HCT116 (cell line): Measurements from ENCODE around the gene DNM3. TPM values are rescaled to one million over a fixed set of nuclear protein-coding genes. Genes with fewer than 3 reads are reported as not detected.

Experiments
- ATAC-seq: fragments of 200-7000 bp; cut with Tn5 transposase; 2 replicates; pipeline ENCODE4 v1.9.1; 2020; ENCODE audit warnings: mild to moderate bottlenecking, moderate library complexity
- BruUV-seq: library from RNA; stranded (reverse); fragments of 400-500 nt; replicated peaks from 2 replicates; lab custom pipeline; 2021; lab: Mats Ljungman, UMichigan
- CTCF ChIA-PET: fragments of 300-600 bp; sonication (Branson Sonifier 250); formaldehyde crosslinking; loops from one replicate; lab custom pipeline; 2021; ENCODE audit warnings: antibody characterized with exemption; lab: Charles Lee
- POLR2A ChIA-PET: fragments of 300-600, 350-600 bp; sonication (Branson Sonifier 250); formaldehyde crosslinking; loops from one replicate; lab custom pipeline; 2021; ENCODE audit warnings: antibody characterized with exemption; lab: Charles Lee
- RAD21 ChIA-PET, 2 experiments: fragments of 300-600 bp; sonication (Branson Sonifier 250); formaldehyde crosslinking; loops; one replicate each; lab custom pipeline; 2023; ENCODE audit warnings: low total read pairs in 2 of 2; ENCODE audit not compliant: uncharacterized antibody in 2 of 2, unreplicated experiment in 2 of 2, low non-redundant PET in 1 of 2; lab: Charles Lee
- DNase-seq: peaks from one replicate; pipeline ENCODE4 v3.0.0-alpha.2; 2010; ENCODE audit warnings: low read depth, low spot score
- H2AFZ ChIP-seq: fragments of 200-600 bp; shearing (Covaris generic), sonication (generic); 2 replicates; pipeline ENCODE4 v1.6.1; 2017; ENCODE audit warnings: low read depth, mixed run types, mixed read lengths, antibody characterized with exemption, low read length; ENCODE audit not compliant: poor library complexity, severe bottlenecking
- H3K27ac ChIP-seq: 2 replicates; pipeline ENCODE4 v1.5.1; 2012; ENCODE audit warnings: low read depth, low read length
- H3K27me3 ChIP-seq: fragments of 200-600 bp; sonication (generic); 2 replicates; pipeline ENCODE4 v1.6.1; 2016; ENCODE audit warnings: mixed run types, low read length, mixed read lengths; ENCODE audit not compliant: insufficient read depth
- H3K36me3 ChIP-seq, 2 experiments: fragments of 200-500 bp in 1 of 2; fragments of 200-600 bp in 1 of 2; sonication (Bioruptor generic) in 1 of 2; sonication (generic) in 1 of 2; 2 replicates each; pipeline versions ENCODE4 v1.5.1 to v1.6.1; 2014 to 2016; ENCODE audit warnings: low read length in 2 of 2, inconsistent platforms in 1 of 2, mixed read lengths in 1 of 2, mixed run types in 1 of 2; ENCODE audit not compliant: insufficient read depth in 2 of 2, control insufficient read depth in 1 of 2
- H3K4me1 ChIP-seq, 2 experiments: fragments of 200-600 bp in 1 of 2; sonication (generic) in 1 of 2; 2 replicates each; pipeline versions ENCODE4 v1.5.1 to v1.6.1; 2012 to 2017; ENCODE audit warnings: low read length in 2 of 2, inconsistent platforms in 1 of 2, mild to moderate bottlenecking in 1 of 2, mixed read lengths in 1 of 2, mixed run types in 1 of 2, moderate library complexity in 1 of 2; ENCODE audit not compliant: insufficient read depth in 2 of 2, control insufficient read depth in 1 of 2
- H3K4me2 ChIP-seq: fragments of 200-600 bp; sonication (generic); 2 replicates; pipeline ENCODE4 v1.6.1; 2017; ENCODE audit warnings: mixed run types, low read length, mixed read lengths
- H3K4me3 ChIP-seq, 2 experiments: fragments of 200-600 bp in 1 of 2; sonication (generic) in 1 of 2; replicated peaks in 1 of 2; 2 replicates each; pipeline ENCODE4 v1.5.1; 2011 to 2016; ENCODE audit warnings: low read length in 2 of 2, control low read depth in 1 of 2, low read depth in 1 of 2, mild to moderate bottlenecking in 1 of 2, mixed read lengths in 1 of 2, mixed run types in 1 of 2
- H3K79me2 ChIP-seq: fragments of 200-600 bp; sonication (generic); 2 replicates; pipeline ENCODE4 v1.6.1; 2017; ENCODE audit warnings: mild to moderate bottlenecking, mixed run types, low read length, moderate library complexity, mixed read lengths; ENCODE audit not compliant: insufficient read depth
- H3K9ac ChIP-seq: fragments of 200-600 bp; sonication (generic); 2 replicates; pipeline ENCODE4 v1.6.1; 2016; ENCODE audit warnings: low read length, mixed read lengths
- H3K9me2 ChIP-seq: fragments of 200-600 bp; sonication (generic), shearing (Covaris generic); 2 replicates; pipeline ENCODE4 v1.6.1; 2017; ENCODE audit warnings: mixed run types, mild to moderate bottlenecking, moderate library complexity; ENCODE audit not compliant: insufficient read depth
- H3K9me3 ChIP-seq, 2 experiments: fragments of 200-500 bp in 1 of 2; fragments of 200-600 bp in 1 of 2; sonication (Bioruptor generic) in 1 of 2; sonication (generic) in 1 of 2; 2 replicates each; pipeline ENCODE4 v1.6.1; 2014 to 2017; ENCODE audit warnings: low read length in 2 of 2, mixed read lengths in 2 of 2, inconsistent platforms in 1 of 2, low read depth in 1 of 2, mild to moderate bottlenecking in 1 of 2, mixed run types in 1 of 2, moderate library complexity in 1 of 2; ENCODE audit not compliant: control insufficient read depth in 1 of 2, insufficient read depth in 1 of 2
- H4K20me1 ChIP-seq: fragments of 200-600 bp; sonication (generic), shearing (Covaris generic); 2 replicates; pipeline ENCODE4 v1.6.1; 2017; ENCODE audit warnings: mixed run types, mild to moderate bottlenecking, moderate library complexity; ENCODE audit not compliant: insufficient read depth
- CEBPB ChIP-seq: IDR thresholded peaks from 2 replicates; pipeline ENCODE4 v1.6.1; 2012; ENCODE audit warnings: low read depth
- CTCF ChIP-seq, 3 experiments: fragments of 200-600 bp in 1 of 3; sonication (generic) in 1 of 3; IDR thresholded peaks in 2 of 3; conservative IDR thresholded peaks in 1 of 3; 2 replicates each; pipeline ENCODE4 v1.5.1; 2012 to 2017; ENCODE audit warnings: low read depth in 2 of 3, low read length in 2 of 3, antibody characterized with exemption in 1 of 3, borderline replicate concordance in 1 of 3, control low read depth in 1 of 3, mild to moderate bottlenecking in 1 of 3, mixed read lengths in 1 of 3, mixed run types in 1 of 3, moderate library complexity in 1 of 3; ENCODE audit not compliant: insufficient read depth in 1 of 3
- EGR1 ChIP-seq: IDR thresholded peaks from 2 replicates; pipeline ENCODE4 v1.6.1; 2012; ENCODE audit warnings: low read depth
- ELF1 ChIP-seq: IDR thresholded peaks from 2 replicates; pipeline ENCODE4 v1.6.1; 2012; ENCODE audit warnings: low read depth, borderline replicate concordance
- MAX ChIP-seq: IDR thresholded peaks from 2 replicates; pipeline ENCODE4 v1.6.1; 2012
- POLR2A ChIP-seq: IDR thresholded peaks from 2 replicates; pipeline ENCODE4 v1.7.0; 2011; ENCODE audit warnings: borderline replicate concordance; ENCODE audit not compliant: insufficient read depth, insufficient read length; ENCODE audit errors: extremely low read depth
- POLR2AphosphoS5 ChIP-seq: IDR thresholded peaks from 2 replicates; pipeline ENCODE4 v1.6.1; 2011; ENCODE audit warnings: mild to moderate bottlenecking, low read depth, low read length, moderate library complexity
- SRF ChIP-seq: IDR thresholded peaks from 2 replicates; pipeline ENCODE4 v1.6.1; 2012; ENCODE audit warnings: low read depth
- YY1 ChIP-seq: IDR thresholded peaks from 2 replicates; pipeline ENCODE4 v1.6.1; 2011; ENCODE audit warnings: low read length, low read depth, moderate library complexity, mild to moderate bottlenecking; ENCODE audit not compliant: insufficient replicate concordance; ENCODE audit errors: extremely low read depth
- ZNF274 ChIP-seq: fragments of 200-500 bp; sonication (Bioruptor generic); IDR thresholded peaks from 2 replicates; pipeline ENCODE4 v1.6.1; 2014; ENCODE audit warnings: mild to moderate bottlenecking, low read depth, low read length, inconsistent platforms
- intact Hi-C: fragments of 100-400 bp; cut with micrococcal nuclease; formaldehyde crosslinking; loops from 2 replicates; pipeline ENCODE4 v1.10.0; 2022
- total RNA-seq: library from RNA; stranded (reverse); gene quantifications from one replicate; pipeline ENCODE4 v1.2.1, GENCODE V29; 2021; ENCODE audit not compliant: unreplicated experiment

The DNM3 gene
- total RNA-seq, 1 experiment from 2014 or later, result 3.1 TPM

GRCh38 chr1:172215006-172215405, 373.7 kb downstream of the DNM3 start (continued):
- no peak for TF ChIP-seq YY1

- Histone ChIP-seq H3K4me3 (no peak overlapping the region), H3K27me3 (no peaks in the 10 kb centered on the region), H3K36me3 (no peaks in the 10 kb centered on the region)
- TF ChIP-seq ELF1 (no peak), POLR2AphosphoS5 (no peak), CTCF (IDR thresholded peaks at IDR 0.05 in 2 of 3, conservative IDR thresholded peaks at IDR 0.05 in 1 of 3; ENCODE audit: borderline replicate concordance in 1 of 3, insufficient read depth in 1 of 3, low read depth in 2 of 3, low read length in 2 of 3) (no peak), POLR2A (no peak), MAX (no peak), CEBPB (no peak), EGR1 (no peak), ZNF274 (no peak), SRF (no peak)
- TF ChIP-seq, all 23 proteins: peak for 0
- H2AFZ ChIP-seq, result no peak overlapping the region
- ChIA-PET CTCF (no interaction called here), RAD21 (no interaction called here), POLR2A (no interaction called here)
- no peak overlapping the region for H3K4me2 ChIP-seq
- no peaks in the 10 kb centered on the region for H3K79me2 ChIP-seq
- H3K27ac ChIP-seq, result no peak overlapping the region
- no TSS peak for BruUV-seq
- DNase-seq (no peak), ATAC-seq (no peak)
- intact Hi-C loops, result no loop called here
- H3K9me3 ChIP-seq, result no peaks in the 10 kb centered on the region
- H3K4me1 ChIP-seq, result no peaks in the 10 kb centered on the region
- H3K9ac ChIP-seq, result no peak overlapping the region
- H4K20me1 ChIP-seq, result no peaks in the 10 kb centered on the region
- H3K9me2 ChIP-seq, result no peaks in the 10 kb centered on the region
Measured at GRCh38 chr1:172219966-172220365, 378.7 kb downstream of the DNM3 start.
